Erythroblast (primary cell): Measurements from ENCODE around the gene GK.

ENCODE experiments used
- GATA1 ChIP-seq: IDR thresholded peaks from 2 replicates; pipeline ENCODE4 v1.6.1; 2011; ENCODE audit warnings: low read depth, mild to moderate bottlenecking, control low read depth, low read length, moderate library complexity
- POLR2A ChIP-seq: IDR thresholded peaks from 2 replicates; pipeline ENCODE4 v1.6.1; 2011; ENCODE audit warnings: mild to moderate bottlenecking, low read length

- TF ChIP-seq POLR2A (no peak), GATA1 (no peak)
Measured at GRCh38 chrX:30637874-30638815, 15.1 kb upstream of the GK start.
